Amniotic stem cell (primary cell): Measurements from ENCODE around the gene NLRP9.

ENCODE experiments used
- DNase-seq: peaks from one replicate; lab custom pipeline; 2025; lab: John Stamatoyannopoulos, UW

NLRP9 gene

DNA sequence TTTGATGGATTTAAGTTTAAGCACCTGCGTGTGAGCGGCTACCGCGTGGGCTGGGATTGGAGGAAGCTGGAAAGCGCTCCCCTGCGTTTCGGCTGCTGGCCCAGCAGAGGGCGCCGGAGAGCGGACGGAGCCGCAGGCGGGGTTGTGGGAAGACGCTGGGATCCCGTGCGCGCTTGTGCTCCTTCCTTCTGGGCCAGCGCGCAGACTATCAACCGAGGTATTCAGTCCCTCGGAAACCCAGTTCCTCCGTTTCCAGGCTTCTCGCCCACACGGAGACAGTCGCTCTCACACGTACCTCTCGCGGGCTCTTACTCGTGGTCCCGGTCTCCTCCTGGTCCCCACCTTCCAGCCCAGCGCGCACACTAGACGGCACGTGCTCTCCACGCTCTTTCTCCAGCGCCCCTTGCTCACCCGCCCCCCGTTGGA, 34.4 kb downstream of the NLRP9 start:
- no peak for DNase-seq

DNA sequence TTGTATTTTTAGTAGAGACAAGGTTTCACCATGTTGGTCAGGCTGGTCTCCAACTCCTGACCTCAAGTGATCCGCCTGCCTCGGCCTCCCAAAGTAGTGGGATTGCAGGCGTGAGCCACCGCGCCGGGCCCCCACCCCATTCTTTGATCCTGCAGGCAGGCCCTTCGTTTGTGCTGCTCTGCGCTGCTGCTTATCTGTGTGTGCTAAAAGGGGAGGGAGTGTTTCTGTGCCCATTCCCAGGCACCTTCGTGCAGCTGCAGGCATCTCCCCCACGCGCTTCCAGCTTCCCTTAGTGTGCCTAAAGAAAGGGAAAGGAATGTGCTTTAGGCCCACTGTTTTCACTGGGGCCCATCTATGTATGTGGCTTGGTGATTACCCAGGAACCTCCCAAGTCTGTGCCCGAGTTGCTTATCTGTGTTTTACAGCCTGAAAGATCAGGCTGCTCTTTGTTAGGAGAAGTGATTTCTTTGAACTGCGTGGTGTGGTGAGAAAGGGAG, 36.0 kb downstream of the NLRP9 start:
- DNase-seq = no peak

DNA sequence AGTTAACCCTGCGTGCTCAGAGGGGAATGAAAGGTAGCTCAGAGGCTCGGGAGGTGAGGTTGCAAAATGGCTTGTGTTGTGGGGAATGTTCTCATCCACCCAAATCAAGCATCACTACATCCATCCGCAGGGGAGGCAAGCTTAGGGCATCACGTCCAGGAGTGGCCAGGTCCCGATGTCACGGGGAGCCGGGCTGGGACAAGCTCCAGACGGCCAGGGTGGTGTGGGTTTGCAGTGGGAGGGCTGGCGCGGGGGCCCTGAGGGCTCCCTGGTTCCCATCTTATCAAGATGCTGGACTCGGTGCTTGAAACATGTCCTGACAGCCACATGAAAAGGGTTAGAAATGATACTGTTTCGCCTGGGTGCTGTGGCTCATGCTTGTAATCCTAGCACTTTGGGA, 37.4 kb downstream of the NLRP9 start:
- no peak for DNase-seq

DNA sequence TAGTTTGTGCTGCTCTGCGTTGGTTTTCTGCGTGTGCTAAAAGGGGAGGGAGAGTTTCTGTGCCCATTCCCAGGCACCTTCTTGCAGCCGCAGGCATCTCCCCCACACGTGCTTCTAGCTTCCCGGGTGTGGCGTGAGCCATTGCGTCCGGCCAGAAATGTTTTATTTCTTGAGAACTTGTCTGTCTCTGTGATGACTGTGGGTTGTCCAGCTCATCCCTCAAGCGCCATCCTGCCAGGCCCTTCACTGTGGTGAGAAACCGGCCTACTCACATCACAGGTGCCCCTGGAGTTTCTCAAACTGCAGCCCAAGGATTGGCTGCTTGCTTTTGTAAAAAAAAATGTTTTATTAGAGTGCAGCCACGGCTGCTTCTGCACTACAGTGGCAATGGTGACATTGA, 39.0 kb downstream of the NLRP9 start:
- no peak for DNase-seq

DNA sequence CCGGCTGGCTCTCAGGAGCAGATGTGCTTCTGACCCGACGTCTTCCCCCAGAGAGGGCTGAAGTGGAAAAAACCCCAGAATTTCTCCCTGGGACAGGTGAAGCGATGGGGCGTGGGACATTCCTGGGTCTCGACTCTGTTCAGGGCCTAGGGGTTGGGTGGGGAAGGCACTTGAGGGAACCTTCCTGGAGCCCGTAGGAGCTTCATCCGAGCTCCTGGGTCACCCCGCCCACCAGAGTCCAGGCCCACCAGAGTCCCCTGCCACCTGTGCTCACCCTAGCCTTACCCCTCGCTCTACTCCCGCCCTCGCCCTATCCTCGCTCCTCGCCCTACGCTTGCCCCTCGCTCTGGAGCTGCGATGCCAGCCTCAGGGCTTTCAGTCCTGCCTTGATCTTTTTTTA, 39.9 kb downstream of the NLRP9 start:
- no peak for DNase-seq

DNA sequence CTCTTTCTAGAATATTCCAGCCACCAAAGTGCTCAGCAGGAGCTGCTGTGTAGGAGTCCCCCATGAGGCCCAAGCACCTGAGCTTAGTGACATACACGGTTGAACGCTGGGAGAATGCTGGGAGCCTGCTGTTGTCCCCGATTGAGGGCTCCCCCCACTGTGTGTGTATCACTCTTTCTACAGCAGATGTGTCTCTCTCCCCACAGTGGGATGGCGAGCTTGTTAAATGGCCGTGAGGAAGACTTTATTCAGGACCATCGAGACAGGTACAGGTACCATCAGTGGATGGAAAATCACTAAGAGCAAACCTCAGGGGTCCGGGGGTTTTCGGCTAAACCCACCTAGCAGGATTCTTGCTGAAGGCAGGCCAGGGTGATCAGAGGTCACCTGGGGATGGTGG, 40.5 kb downstream of the NLRP9 start:
- no peak for DNase-seq

DNA sequence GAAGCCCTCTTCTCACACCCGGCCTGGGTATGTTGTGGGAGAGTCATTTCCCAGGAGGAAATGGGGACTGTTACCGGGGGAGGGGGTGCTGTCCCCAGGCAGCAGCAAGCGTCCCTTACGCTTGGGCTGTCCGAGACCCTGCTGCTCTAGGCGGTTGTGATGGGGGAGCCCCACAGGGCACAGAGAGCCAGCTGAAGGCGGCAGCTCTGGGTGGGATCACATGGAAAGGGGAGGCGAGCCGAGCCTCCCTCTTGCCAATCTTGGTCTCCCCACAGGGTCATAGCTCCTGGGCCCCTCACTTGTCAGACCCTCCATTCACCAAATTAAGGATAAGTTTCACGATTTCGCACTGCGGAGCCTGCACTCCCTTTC, 41.1 kb downstream of the NLRP9 start:
- no peak for DNase-seq

DNA sequence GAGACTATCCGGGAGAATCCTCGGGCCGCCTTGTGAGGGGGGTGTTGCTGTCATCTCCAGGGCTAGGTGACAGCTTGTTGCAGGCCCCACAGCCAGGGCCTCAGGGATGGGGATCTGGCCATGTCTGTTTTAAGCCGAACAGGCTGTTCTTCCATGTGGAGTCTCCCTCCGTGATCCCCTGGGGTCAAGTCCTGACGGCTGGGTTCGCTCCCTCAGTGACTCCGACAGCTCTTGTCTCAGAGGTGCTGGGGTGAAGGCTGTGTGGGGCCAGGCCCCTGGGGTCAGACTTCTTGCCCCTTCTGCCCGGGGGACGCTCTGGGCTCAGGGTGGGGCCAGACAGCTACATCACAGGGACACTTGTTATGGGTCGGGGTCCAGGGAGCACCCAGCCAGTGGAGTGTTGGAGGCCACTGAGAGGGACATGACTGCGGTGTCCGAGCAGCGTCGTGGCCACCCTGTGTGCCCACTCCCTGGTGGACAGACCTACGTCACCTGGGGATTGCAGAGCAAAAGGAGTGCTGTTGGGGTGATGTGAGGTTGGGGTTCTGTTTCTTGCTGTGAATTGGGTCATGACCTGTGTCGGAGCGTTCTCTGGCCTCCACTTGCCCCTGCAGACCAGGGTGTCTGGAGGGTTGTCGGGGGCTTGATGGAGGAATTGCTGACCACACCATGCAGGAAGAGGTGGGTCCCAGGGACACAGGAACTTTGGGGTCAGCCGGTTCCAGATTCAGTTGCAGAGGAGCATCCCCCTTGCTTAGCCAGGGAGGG, 41.7 kb downstream of the NLRP9 start:
- DNase-seq = no peak

DNA sequence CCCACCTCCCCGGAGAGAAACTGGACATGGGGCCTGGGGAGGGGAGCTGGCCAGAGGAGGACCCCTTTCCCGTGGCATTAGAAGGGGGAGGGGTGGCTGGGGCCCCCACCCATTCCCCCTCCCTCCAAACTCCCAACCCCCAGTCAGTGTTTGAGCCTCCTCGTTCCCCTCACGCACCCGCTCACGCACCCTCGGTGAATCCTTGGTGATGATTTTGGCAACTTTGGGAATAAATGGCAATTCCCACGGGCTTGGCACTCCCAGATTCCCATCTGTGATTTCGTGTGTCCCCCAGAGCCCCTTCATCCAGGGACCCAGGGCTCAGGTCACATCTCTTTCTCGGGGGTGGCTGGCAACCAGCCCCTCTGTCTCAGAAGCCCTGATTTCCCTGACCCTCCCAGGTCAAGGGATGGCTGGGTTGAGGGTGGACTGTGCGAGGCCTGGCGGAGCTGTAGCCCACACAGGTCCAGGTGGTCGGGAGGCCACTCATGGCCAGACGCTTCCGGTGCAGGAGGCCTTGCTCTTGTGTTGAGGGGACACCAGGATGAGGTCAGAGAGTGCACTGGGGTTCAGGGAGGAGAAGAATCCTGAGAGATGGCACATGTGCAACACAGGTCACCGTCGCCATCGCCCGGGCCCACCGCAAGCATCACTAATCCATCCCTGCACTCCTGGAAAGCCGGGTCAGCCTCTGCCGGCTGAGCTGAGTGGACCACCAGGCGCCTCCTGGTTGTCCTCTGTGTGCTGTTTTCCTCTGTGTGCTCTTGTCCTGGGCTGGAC, 42.5 kb downstream of the NLRP9 start:
- DNase-seq = no peak

DNA sequence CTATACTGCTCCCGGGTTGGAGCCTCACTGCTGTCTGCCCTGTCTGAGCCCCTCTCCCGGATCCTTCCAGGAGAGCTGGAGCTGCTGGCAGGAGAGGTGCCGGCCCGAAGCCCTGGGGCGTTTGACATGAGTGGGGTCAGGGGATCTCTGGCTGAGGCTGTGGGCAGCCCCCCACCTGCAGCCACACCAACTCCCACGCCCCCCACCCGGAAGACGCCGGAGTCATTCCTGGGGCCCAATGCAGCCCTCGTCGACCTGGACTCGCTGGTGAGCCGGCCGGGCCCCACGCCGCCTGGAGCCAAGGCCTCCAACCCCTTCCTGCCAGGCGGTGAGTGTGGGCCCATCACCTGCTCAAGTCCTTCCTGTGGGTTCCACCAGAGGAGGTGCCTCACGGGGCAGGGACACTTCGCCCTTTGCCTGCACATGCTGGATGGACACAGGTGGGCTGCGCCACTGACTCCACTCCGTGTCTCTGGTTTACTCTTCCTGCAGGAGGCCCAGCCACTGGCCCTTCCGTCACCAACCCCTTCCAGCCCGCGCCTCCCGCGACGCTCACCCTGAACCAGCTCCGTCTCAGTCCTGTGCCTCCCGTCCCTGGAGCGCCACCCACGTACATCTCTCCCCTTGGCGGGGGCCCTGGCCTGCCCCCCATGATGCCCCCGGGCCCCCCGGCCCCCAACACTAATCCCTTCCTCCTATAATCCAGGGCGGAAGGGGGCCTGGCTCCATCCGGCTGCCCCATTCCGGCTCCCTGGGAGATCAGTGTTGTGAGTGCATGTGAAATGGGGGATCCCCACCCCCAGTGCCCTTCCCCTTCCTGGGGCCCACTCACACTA, 43.3 kb downstream of the NLRP9 start:
- DNase-seq = no peak

DNA sequence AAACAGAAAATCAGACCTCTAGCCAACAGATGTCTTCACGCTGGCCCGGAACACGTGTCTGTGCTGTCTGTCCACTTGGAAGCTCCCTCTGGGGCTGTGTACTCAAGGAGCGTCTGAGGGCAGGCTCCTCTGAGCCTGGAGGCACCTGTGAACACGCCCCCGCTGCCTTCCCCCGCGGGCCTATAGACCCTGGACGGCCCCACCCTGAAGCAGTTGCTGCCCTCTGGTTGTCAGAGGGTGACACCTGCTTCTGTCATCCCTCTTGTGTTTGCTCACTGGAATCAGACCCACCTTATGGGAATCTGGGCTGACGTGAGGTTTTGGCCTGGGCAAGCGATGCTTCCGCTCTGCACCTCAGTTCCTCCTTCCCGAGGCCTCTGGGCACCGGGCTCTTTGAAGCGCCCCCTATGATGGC, 44.0 kb downstream of the NLRP9 start:
- DNase-seq = no peak

DNA sequence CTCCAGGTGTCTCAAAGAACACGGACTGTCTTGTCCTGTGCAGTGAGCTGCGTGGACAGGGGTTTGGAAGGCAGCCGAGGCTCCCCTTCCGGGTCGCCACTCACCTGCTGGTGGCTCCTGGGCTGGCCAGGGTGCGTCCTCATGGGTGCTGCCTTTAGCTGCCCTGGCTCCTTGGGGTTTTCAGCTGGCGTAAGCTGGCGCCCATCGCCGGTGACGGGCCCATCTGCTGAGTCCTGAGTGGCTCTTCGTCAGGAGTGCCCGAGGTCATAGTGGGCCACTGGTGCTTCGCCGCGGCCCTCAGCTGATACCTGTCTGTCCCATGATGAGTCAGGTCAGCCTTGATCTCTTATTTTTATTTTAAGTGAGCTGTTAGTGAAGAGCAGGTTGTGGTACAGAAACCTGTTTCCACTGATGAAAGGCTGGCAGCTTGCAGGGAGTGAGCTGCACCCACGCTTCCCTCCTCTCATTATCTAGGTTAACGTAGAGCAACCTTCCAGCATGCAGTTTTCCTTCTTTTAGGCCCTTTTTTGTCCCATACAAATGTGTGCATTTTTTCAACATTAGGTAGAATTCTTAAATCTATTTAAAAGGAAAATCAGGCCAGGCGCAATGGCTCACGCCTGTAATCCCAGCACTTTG, 44.7 kb downstream of the NLRP9 start:
- no peak for DNase-seq

DNA sequence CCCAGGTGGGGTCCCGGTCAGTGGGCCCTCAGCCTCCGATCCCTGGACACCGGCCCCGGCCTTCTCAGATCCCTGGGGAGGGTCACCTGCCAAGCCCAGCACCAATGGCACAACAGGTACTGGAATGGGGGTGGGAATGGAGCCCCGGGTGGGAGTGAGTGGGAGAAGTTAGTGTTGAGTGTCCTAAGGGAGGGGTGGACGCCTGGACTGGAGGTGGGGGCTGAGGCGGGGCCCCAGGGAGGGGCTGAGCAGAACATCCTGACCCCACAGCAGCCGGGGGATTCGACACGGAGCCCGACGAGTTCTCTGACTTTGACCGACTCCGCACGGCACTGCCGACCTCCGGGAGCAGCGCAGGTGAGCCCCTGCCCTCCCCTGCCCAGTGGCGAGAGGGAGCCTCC, 45.5 kb downstream of the NLRP9 start:
- no peak for DNase-seq

DNA sequence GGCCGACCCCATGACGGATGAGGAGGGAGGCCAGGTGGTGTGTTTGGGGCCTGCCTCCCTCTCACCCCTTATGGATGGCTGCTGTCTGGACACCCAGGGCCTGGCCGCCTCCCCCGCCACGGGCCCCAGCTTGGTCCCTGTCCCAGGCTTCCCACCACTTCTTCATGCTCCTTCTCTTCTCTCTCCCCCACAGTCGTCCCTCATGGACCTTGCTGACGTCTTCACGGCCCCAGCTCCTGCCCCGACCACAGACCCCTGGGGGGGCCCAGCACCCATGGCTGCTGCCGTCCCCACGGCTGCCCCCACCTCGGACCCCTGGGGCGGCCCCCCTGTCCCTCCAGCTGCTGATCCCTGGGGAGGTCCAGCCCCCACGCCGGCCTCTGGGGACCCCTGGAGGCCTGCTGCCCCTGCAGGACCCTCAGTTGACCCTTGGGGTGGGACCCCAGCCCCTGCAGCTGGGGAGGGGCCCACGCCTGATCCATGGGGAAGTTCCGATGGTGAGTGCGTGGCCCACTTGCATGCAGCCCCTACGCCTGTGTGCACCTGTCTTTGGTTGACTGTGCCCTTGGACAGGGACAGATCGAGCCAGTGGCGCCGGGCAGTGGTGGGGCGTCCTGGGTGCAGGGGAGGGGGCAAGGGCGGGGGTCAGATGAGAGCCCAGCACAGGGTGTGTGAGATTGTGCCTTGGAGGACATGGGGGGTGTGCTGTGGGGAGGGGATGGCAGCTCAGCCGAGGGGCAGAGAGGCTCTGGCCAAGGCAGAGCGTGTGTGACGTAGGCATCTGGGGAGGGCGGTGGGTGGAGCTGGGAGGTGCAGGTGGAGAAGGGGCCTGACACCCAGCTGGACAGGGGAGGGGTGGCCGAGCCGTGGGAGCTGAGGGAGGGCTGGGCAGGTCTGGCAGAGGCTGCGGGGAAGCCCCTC, 46.4 kb downstream of the NLRP9 start:
- no peak for DNase-seq

DNA sequence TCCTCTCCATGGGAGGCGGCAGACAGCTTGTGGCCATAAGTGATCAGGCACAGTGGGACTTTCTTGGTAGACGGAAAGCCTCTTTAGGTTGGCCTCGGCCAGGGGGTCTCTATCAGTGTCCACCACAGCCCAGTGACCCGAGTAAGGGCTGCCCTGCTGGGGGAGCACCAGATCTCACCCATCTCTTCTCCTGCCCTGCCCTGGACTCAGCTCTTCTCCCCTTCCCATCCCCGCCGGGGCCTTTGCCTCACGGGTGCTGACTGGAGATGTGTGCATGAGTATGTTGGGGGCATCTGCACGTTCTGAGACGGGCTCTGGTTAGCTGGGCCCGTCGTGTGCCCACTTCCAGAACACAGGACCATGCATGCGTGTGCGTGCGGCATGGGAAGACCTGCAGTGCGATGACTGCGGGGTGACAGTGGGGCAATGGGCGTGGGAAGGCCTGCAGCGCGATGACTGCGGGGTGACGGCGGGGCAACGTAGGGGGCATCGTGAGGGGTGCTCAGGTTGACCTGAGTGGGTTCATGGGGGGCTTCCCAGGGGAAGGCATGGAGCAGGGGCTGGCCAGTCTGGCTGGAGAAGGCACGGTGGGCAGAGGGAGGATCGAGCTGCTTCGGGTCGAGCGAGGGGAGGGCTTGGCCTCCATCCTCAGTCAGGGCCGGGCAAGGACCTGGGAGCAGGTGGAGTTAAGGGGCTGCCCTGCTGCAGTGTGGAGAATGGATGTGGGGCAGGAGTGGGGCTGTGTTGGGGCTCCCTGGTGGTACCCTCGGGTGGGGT, 47.2 kb downstream of the NLRP9 start:
- no peak for DNase-seq

DNA sequence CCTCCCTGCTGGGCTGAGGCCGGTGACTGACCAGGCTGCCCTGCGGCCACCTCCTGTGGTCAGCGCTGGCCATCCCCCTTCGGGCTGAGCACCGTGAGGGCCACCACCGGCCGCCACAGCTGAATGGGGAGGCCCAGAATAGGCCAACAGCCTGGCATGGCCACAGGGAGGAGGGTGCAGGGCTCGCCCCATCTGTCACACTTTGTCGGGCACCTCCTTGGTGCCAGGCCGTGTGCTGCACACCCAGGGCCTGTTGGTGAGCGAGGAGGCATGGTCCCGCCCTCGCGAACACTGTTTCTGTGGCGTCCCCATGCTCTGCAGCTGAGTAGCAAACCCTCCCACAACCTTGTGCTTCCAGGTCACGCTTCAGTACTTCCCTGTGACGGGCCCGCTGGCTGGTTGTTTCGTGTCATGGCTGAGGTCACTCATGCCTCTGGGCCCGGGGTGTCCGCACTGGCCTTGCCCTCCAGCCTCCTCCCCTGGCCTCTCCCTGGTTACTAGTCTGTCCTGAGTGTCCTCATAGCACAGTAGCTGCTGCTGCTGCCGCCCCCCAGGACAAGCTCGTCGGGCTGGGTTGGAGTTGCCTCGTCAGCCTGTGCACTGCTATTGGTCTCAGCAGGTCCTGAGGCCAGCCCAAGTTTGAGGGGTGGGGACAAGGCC, 48.0 kb downstream of the NLRP9 start:
- no peak for DNase-seq

DNA sequence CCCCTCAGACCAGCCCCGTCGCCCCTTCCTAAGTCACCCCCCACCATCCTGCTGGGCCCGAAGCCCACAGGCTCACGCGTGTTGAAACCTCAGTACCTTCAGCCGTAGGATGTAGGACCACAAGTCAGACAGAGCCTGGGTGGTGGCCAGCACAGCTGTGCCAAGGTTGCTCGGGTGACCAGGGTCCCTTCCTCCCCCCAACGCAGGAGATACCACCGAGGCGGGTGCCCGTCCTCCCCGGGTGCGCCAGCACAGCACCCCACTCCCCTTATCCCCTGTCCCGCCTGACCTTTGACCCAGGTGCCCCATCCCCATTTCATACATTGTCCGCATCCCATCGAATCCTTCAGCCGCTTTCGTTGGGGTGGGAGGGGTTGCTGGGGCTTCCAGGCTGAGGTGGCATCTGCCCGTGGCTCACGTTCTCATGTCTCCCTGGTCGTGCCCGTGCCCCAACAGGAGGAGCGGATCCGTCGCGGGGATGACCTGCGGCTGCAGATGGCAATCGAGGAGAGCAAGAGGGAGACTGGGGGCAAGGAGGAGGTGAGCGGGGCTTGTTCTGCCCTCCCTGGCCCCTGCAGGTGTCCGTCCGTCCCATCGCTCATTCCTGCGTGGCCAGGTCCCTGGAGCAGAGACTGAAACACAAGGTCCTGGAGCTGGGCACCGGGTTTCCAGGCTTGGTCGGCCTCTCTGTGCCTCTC, 48.6 kb downstream of the NLRP9 start:
- no peak for DNase-seq

DNA sequence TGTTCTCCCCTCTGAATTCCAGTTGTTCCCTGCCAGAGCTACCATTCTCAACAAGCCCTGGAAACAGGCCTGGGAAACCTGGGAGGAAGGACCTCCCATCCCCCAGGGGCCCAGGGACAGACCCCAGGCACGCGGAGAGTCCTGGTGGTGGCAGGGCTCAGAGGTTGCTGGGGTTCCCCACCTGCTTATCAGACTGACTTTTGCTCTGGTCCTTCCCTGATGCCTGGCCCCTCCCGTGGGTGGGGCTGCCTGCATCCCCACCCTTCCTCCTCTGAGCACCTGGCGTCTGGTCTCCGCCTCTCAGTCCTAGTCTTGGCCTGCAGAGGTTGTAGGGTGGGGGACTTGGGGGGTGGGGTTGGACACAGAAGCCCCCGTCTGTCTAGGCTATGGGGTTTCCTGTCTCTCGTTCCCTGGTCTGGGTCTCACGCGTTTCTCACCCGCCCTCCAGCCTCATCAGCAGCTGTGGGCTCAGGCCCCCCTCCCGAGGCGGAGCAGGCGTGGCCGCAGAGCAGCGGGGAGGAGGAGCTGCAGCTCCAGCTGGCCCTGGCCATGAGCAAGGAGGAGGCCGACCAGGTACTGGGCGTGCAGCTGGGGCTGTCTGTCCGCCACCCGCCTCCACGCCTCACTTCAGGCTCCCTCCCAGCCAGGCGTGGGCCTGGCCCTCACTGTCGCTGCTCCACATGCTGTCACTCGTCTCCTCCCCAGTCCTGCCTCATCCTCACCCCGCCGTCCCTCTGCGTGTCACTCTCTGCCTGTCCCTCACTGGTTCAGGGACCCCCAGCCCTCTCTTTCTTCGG, 49.6 kb downstream of the NLRP9 start:
- no peak for DNase-seq
